Measurements from ENCODE around the gene NF2.

Gene NF2

GRCh38 chr22:29702000-29702930, 98.8 kb downstream of the NF2 start:
- Histone ChIP-seq H3K4me2 (ENCODE audit: low read depth, low read length, poor library complexity, severe bottlenecking) (no peak overlapping the region), H3K9ac (ENCODE audit: low read length) (no peak overlapping the region), H3K27ac (ENCODE audit: low read depth, low read length) (no peak overlapping the region), H3F3A (ENCODE audit: insufficient read depth) (no peaks in the 10 kb centered on the region), H3K36me3 (ENCODE audit: low read length) (no peaks in the 10 kb centered on the region), H3K79me2 (ENCODE audit: insufficient read depth, low read length) (no peaks in the 10 kb centered on the region), H3K9me3 (ENCODE audit: insufficient read depth, low read length) (no peaks in the 10 kb centered on the region), H3K27me3 (ENCODE audit: low read length) (no peaks in the 10 kb centered on the region), H4K20me1 (ENCODE audit: low read depth, low read length) (no peaks in the 10 kb centered on the region), H3K4me3 (ENCODE audit: insufficient read depth, low read length, poor library complexity, severe bottlenecking) (no peak overlapping the region), H3K9me2 (replicated peaks; ENCODE audit: insufficient read depth, low read length) (no peaks in the 10 kb centered on the region), H2AFZ (ENCODE audit: low read depth, low read length, severe bottlenecking) (no peak overlapping the region)
- TF ChIP-seq EZH2phosphoT487 (conservative IDR thresholded peaks at IDR 0.05; ENCODE audit: low read length) (no peak), CTCF (IDR thresholded peaks at IDR 0.05; ENCODE audit: insufficient read depth, low read length, poor library complexity, severe bottlenecking) (no peak)

GRCh38 chr22:29702931-29703501, 99.6 kb downstream of the NF2 start:
- TF ChIP-seq EZH2phosphoT487 (conservative IDR thresholded peaks at IDR 0.05; ENCODE audit: low read length) (no peak), CTCF (IDR thresholded peaks at IDR 0.05; ENCODE audit: insufficient read depth, low read length, poor library complexity, severe bottlenecking) (no peak)
- Histone ChIP-seq H3K79me2 (ENCODE audit: insufficient read depth, low read length) (no peaks in the 10 kb centered on the region), H3K4me3 (ENCODE audit: insufficient read depth, low read length, poor library complexity, severe bottlenecking) (no peak overlapping the region), H3K9ac (ENCODE audit: low read length) (no peak overlapping the region), H3K36me3 (ENCODE audit: low read length) (no peaks in the 10 kb centered on the region), H2AFZ (ENCODE audit: low read depth, low read length, severe bottlenecking) (no peak overlapping the region), H3K9me2 (replicated peaks; ENCODE audit: insufficient read depth, low read length) (no peaks in the 10 kb centered on the region), H3K9me3 (ENCODE audit: insufficient read depth, low read length) (no peaks in the 10 kb centered on the region), H3K27ac (ENCODE audit: low read depth, low read length) (no peak overlapping the region), H4K20me1 (ENCODE audit: low read depth, low read length) (no peaks in the 10 kb centered on the region), H3K4me2 (ENCODE audit: low read depth, low read length, poor library complexity, severe bottlenecking) (no peak overlapping the region), H3K27me3 (ENCODE audit: low read length) (no peaks in the 10 kb centered on the region), H3F3A (ENCODE audit: insufficient read depth) (no peaks in the 10 kb centered on the region)

- TF ChIP-seq EZH2phosphoT487 (conservative IDR thresholded peaks at IDR 0.05; ENCODE audit: low read length) (no peak), CTCF (IDR thresholded peaks at IDR 0.05; ENCODE audit: insufficient read depth, low read length, poor library complexity, severe bottlenecking) (no peak)
- H3K9me3 ChIP-seq (ENCODE audit: insufficient read depth, low read length) = no peaks in the 10 kb centered on the region
- H3K27me3 ChIP-seq (ENCODE audit: low read length) = no peaks in the 10 kb centered on the region
- no peaks in the 10 kb centered on the region for H3K9me2 ChIP-seq (replicated peaks; ENCODE audit: insufficient read depth, low read length)
- no peaks in the 10 kb centered on the region for H3F3A ChIP-seq (ENCODE audit: insufficient read depth)
- no peaks in the 10 kb centered on the region for H4K20me1 ChIP-seq (ENCODE audit: low read depth, low read length)
- no peak overlapping the region for H3K9ac ChIP-seq (ENCODE audit: low read length)
- no peak overlapping the region for H3K4me2 ChIP-seq (ENCODE audit: low read depth, low read length, poor library complexity, severe bottlenecking)
- H3K27ac ChIP-seq (ENCODE audit: low read depth, low read length) = no peak overlapping the region
- H2AFZ ChIP-seq (ENCODE audit: low read depth, low read length, severe bottlenecking) = no peak overlapping the region
- H3K4me3 ChIP-seq (ENCODE audit: insufficient read depth, low read length, poor library complexity, severe bottlenecking) = no peak overlapping the region
- no peaks in the 10 kb centered on the region for H3K36me3 ChIP-seq (ENCODE audit: low read length)
- no peaks in the 10 kb centered on the region for H3K79me2 ChIP-seq (ENCODE audit: insufficient read depth, low read length)
These were observed 100.2 kb downstream of the NF2 start for GRCh38 chr22:29703569-29704195.
